ENCODE measurements around the gene LRRC58. TPM values are rescaled to one million over a fixed set of nuclear protein-coding genes. Genes with fewer than 3 reads are reported as not detected.

The LRRC58 gene
- total and polyA plus RNA-seq, 2 donors (not counting 3 experiments of a cell fraction or from before 2014, with no cell fraction given) = 3.7 to 11.9 TPM

- dilution Hi-C loops (cut with MboI; ENCODE audit: extremely low pct_ligation_motif_present, low sequenced_read_pairs) (no loop called here), intact Hi-C loops (cut with micrococcal nuclease) (no loop called here)
- Histone ChIP-seq H4K20me1 (replicated peaks; ENCODE audit: control insufficient read depth, extremely low read depth, insufficient read depth, low read length) (no peaks in the 10 kb centered on the region), H2AFZ (ENCODE audit: low read depth, low read length) (no peak overlapping the region), H3K9me1 (replicated peaks; ENCODE audit: control insufficient read depth, extremely low read depth, insufficient read depth, low read length) (no peaks in the 10 kb centered on the region), H3K4me3 (replicated peaks in 1 of 3; ENCODE audit: insufficient read depth in 1 of 3, low read depth in 1 of 3, low read length in 3 of 3) (no peak overlapping the region), H3K27ac (ENCODE audit: insufficient read depth, low read depth, low read length) (no peak overlapping the region), H3K4me2 (ENCODE audit: insufficient read depth, low read length) (no peak overlapping the region), H3K9me3 (replicated peaks; ENCODE audit: control insufficient read depth, insufficient read depth, low read length) (no peaks in the 10 kb centered on the region), H3K9ac (replicated peaks; ENCODE audit: extremely low read depth, insufficient read depth, low read length) (no peak overlapping the region), H3K4me1 (ENCODE audit: control insufficient read depth, extremely low read depth, insufficient read depth, low read length) (no peaks in the 10 kb centered on the region), H3K27me3 (ENCODE audit: control insufficient read depth in 2 of 2, insufficient read depth in 2 of 2, low read length in 2 of 2) (peaks cover 3 to 4% of the 10 kb centered on the region in 2 experiments), H3K36me3 (ENCODE audit: control insufficient read depth in 2 of 2, extremely low read depth in 1 of 2, insufficient read depth in 2 of 2, low read length in 2 of 2) (no peaks in the 10 kb centered on the region), H3K79me2 (ENCODE audit: control insufficient read depth, insufficient read depth, low read length) (no peaks in the 10 kb centered on the region)
- DNase-seq (ENCODE audit: low read depth, low spot score) (no peak), FAIRE-seq (no peak)
- TF ChIP-seq MYC (IDR thresholded peaks at IDR 0.05; ENCODE audit: low read depth, low read length) = no peak
- no peak for TF ChIP-seq POLR2A (IDR thresholded peaks at IDR 0.05; ENCODE audit: low read depth, low read length)
- no peak for TF ChIP-seq EZH2 (IDR thresholded peaks at IDR 0.05; ENCODE audit: borderline replicate concordance, low read depth, low read length, severe bottlenecking)
- TF ChIP-seq POLR2AphosphoS5 (IDR thresholded peaks at IDR 0.05; ENCODE audit: insufficient read depth, low read depth, low read length) = no peak
- TF ChIP-seq JUN (IDR thresholded peaks at IDR 0.05; ENCODE audit: borderline replicate concordance, insufficient read depth, insufficient read length, low read depth) = no peak
- TF ChIP-seq CTCF (IDR thresholded peaks at IDR 0.05; ENCODE audit: extremely low read depth in 1 of 2, insufficient read depth in 1 of 2, low read depth in 1 of 2, low read length in 2 of 2) = no peak
- TF ChIP-seq MAX (IDR thresholded peaks at IDR 0.05; ENCODE audit: insufficient read depth, insufficient read length) = no peak
- no peak for TF ChIP-seq FOS (IDR thresholded peaks at IDR 0.05; ENCODE audit: borderline replicate concordance, insufficient read depth, low read length)
- no peak for TF ChIP-seq GATA2 (IDR thresholded peaks at IDR 0.05; ENCODE audit: insufficient read depth, insufficient read length, low read depth, low read length)
- ChIA-PET CTCF (interaction anchor here (1.7 kb wide), 1 partner anchor 34 kb away, joined by 4 read pairs; no protein-coding TSS in a partner anchor), POLR2A (no interaction called here)
- BruUV-seq (replicated peaks) = no TSS peak
Observed at GRCh38 chr3:120382941-120383447, 33.8 kb upstream of the LRRC58 start.
